AG04449 (cell line): ENCODE measurements around the gene PODXL2.

Source experiments
- CTCF ChIA-PET: fragments of 350-600 bp; formaldehyde crosslinking; extraction: SDS; loops from one replicate; lab custom pipeline; 2021; ENCODE audit warnings: antibody characterized with exemption; lab: Yijun Ruan, JAX
- POLR2A ChIA-PET: fragments of 400-600, 350-600 bp; formaldehyde crosslinking; extraction: SDS; loops from one replicate; lab custom pipeline; 2020; ENCODE audit warnings: antibody characterized with exemption, inconsistent platforms; lab: Yijun Ruan, JAX
- DNase-seq: peaks from one replicate; pipeline ENCODE4 v3.0.0-alpha.2; 2010; ENCODE audit warnings: low read depth, low spot score
- H3K4me3 ChIP-seq: 2 replicates; pipeline ENCODE4 v1.5.1; 2011; ENCODE audit warnings: low read depth, mild to moderate bottlenecking, control low read depth, low read length
- CTCF ChIP-seq: IDR thresholded peaks from one replicate; pipeline ENCODE4 v1.5.1; 2011; ENCODE audit warnings: mild to moderate bottlenecking, moderate library complexity, low read length, control low read depth, inconsistent platforms; ENCODE audit not compliant: insufficient read depth; ENCODE audit errors: missing control alignments

Gene PODXL2

GRCh38 chr3:127639173-127640041 lies 10.4 kb downstream of the PODXL2 start:
- CTCF ChIA-PET: interaction anchor here (0.8 to 1.5 kb wide), 5 partner anchors 9 to 64 kb away, joined by 3 to 5 read pairs (median 3); no protein-coding TSS in a partner anchor
- no peak for DNase-seq
- no peak for TF ChIP-seq CTCF
- H3K4me3 ChIP-seq: no peak overlapping the region
- POLR2A ChIA-PET: no interaction called here

- no peak overlapping the region for H3K4me3 ChIP-seq
- ChIA-PET POLR2A (no interaction called here), CTCF (interaction anchor here (0.8 to 1.5 kb wide), 5 partner anchors 8 to 65 kb away, joined by 3 to 5 read pairs (median 3); no protein-coding TSS in a partner anchor)
- no peak for TF ChIP-seq CTCF
- DNase-seq: no peak
Observed at GRCh38 chr3:127640042-127640355, 11.0 kb downstream of the PODXL2 start.

- DNase-seq: no peak
- CTCF ChIA-PET: interaction anchor here (0.8 to 4.2 kb wide), 4 partner anchors 8 to 11 kb away, joined by 3 to 33 read pairs (median 4); no protein-coding TSS in a partner anchor
- TF ChIP-seq CTCF: no peak
- H3K4me3 ChIP-seq: no peak overlapping the region
- POLR2A ChIA-PET: interaction anchor here (0.6 kb wide), 1 partner anchor 11 kb away, joined by 4 read pairs; no protein-coding TSS in a partner anchor
Observed at GRCh38 chr3:127644641-127645370, 15.8 kb downstream of the PODXL2 start.

- CTCF ChIA-PET: interaction anchor here (0.8 to 8.3 kb wide), 4 partner anchors 9 to 327 kb away, joined by 3 to 107 read pairs (median 4); no protein-coding TSS in a partner anchor
- no peak for TF ChIP-seq CTCF
- DNase-seq: no peak
- POLR2A ChIA-PET: no interaction called here
- H3K4me3 ChIP-seq: no peak overlapping the region
Observed at GRCh38 chr3:127645371-127646015, 16.5 kb downstream of the PODXL2 start.

- DNase-seq: no peak
- no peak for TF ChIP-seq CTCF
- ChIA-PET CTCF (interaction anchor here (0.7 to 8.3 kb wide), 8 partner anchors 9 to 326 kb away, joined by 3 to 107 read pairs (median 4); no protein-coding TSS in a partner anchor), POLR2A (no interaction called here)
- no peak overlapping the region for H3K4me3 ChIP-seq
Observed at GRCh38 chr3:127646501-127647046, 17.6 kb downstream of the PODXL2 start.
